GM21381 (cell line): Measurements from ENCODE around the gene RBCK1.

ENCODE experiments used
- ATAC-seq: cut with Tn5 transposase; IDR thresholded peaks from one replicate; pipeline ENCODE4 v1.9.1; 2021; ENCODE audit warnings: mild to moderate bottlenecking, moderate library complexity; ENCODE audit not compliant: unreplicated experiment

Gene RBCK1

GRCh38 chr20:416950-417800 lies 9.1 kb downstream of the RBCK1 start:
- ATAC-seq: no peak

DNA sequence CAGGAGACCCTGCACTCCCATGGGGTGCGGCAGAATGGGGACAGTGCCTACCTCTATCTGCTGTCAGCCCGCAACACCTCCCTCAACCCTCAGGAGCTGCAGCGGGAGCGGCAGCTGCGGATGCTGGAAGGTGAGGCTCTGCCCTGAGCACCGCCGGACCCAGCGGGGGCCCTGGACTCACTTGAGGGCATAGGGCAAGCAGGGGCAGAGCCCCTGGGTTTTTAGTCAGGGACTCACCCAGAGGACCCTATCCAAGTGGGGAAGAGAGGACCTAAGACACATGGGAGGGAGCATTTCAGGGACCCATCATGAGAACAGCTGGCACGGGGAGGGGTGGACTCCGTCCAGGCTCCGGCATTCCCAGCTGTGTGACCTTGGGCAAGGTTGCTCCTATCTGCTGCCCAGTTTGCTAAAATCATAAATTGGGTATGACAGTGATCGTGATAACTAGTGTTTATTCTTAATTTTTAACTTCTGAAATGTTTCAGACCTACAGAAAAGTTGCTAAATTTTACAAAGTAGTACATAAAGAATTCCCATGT lies 9.8 kb downstream of the RBCK1 start:
- no peak for ATAC-seq

DNA sequence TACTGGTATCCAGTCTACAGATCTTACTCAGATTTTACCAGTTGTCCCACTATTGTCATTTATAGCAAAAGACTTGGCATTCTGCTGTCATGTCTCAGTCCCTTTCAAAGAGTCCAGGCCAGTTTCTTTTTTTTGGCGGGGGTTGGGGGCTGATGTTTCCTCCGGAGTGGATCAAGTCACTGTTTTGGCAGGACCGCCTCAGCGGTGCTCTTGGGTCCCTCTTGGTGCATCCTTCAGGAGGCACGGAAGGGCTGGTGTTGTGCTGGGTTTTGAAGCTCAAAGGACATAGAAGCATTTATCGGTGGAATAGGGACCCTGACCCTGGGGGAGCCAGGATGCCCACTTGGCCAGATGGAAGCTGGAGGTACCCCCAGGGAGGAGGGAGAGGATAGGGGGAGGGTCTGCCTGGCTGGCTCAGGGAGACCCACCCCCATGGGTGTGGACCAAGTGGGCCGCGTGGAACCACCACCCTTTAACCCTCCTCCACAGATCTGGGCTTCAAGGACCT lies 10.8 kb downstream of the RBCK1 start:
- ATAC-seq: no peak

DNA sequence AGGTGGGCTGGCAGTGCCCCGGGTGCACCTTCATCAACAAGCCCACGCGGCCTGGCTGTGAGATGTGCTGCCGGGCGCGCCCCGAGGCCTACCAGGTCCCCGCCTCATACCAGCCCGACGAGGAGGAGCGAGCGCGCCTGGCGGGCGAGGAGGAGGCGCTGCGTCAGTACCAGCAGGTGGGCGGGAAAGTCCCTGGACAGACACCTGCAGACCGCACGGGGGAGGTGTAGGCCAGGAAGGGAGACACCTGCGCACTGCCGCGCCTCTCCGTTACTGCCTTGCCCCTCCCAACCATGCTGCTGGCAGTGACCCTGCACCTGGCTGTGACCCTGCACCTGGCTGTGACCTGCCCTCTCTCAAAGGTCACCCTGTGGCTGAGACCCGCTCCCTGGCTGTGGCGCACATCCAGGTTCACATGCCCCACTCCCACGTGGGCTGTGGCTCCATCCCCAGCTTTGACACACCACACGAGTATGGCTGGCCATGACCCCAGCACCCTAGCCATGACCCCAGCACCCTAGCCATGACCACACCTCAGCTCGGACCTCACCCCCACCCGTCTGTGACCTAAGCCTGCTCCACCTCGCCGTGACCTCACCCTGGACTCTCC lies 11.6 kb downstream of the RBCK1 start:
- ATAC-seq: no peak

- no peak for ATAC-seq
Measured at GRCh38 chr20:420166-420620, 12.1 kb downstream of the RBCK1 start.

DNA sequence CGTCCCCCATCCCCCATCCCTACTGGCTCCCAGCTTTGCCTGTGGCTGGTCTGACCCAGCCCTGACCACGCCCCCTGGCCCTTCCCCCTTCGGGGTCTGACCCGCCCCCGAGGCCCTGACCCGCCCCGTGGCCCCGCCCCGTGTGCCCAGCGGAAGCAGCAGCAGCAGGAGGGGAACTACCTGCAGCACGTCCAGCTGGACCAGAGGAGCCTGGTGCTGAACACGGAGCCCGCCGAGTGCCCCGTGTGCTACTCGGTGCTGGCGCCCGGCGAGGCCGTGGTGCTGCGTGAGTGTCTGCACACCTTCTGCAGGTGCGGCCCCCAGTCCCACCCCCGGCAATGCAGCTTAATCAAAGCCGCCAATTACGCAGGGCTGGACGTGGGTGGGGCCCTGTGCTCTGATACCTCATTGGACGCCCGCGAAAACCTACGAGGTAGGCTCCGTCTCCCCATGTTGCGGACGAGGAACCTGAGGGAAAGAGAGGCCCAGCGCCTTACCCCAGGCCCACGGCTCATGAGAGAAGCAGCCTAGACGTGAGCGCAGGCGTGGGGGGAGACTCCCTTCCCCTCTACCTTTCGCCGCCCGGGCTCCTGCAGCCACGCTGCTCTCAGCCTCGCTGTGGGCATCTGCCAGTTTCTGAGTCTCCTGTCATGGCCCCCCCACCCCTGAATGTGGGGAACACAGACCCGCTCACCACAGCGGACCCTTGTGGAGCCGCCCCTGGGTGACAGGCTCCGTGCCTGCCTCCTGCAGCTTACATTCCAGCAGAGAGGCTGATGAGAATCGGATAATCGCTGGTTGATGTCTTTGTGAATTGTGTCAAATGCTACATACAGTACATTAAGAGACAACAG lies 12.8 kb downstream of the RBCK1 start:
- no peak for ATAC-seq

DNA sequence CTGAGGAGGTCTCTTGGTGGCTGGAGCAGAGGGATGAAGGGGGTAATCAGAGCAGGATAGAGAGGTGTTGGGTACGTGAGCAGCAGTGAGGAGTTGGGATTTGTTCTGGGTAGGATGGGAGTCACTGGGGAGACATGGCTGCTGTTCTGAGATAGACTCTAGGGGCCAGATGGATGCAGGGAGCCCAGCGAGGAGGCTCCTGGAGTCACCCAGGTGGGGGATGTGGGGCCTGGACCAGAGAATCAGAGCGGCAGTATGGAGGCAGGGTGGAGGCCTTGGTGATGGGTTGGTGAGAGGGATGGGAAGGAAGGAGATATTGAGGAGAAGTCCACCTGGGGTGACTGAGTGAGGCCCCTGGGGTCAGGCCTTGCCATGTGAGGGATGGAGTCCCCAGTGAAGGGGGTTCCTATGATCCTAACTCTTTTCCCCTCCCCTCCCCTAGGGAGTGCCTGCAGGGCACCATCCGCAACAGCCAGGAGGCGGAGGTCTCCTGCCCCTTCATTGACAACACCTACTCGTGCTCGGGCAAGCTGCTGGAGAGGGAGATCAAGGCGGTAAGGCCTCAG lies 13.7 kb downstream of the RBCK1 start:
- no peak for ATAC-seq

- no peak for ATAC-seq
Measured at GRCh38 chr20:426566-426965, 18.5 kb downstream of the RBCK1 start.

DNA sequence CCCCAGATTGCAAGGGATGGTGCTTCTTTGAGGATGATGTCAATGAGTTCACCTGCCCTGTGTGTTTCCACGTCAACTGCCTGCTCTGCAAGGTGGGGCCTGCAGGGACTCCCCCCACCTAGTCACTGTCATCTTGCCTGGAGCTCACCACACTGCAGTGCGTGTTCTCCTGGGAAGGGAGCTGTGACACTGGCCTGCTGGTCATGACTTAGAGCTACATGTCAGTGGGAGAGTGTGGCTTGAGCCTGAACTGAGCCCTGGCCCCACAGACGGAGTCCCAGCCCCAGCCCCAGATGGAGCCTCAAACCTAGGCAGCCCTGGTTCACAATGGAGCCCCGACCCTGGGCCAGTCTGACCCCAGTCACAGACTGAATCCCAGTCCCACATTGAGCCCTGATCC lies 19.3 kb downstream of the RBCK1 start:
- ATAC-seq: no peak

- no peak for ATAC-seq
Measured at GRCh38 chr20:427849-428657, 20.0 kb downstream of the RBCK1 start.

DNA sequence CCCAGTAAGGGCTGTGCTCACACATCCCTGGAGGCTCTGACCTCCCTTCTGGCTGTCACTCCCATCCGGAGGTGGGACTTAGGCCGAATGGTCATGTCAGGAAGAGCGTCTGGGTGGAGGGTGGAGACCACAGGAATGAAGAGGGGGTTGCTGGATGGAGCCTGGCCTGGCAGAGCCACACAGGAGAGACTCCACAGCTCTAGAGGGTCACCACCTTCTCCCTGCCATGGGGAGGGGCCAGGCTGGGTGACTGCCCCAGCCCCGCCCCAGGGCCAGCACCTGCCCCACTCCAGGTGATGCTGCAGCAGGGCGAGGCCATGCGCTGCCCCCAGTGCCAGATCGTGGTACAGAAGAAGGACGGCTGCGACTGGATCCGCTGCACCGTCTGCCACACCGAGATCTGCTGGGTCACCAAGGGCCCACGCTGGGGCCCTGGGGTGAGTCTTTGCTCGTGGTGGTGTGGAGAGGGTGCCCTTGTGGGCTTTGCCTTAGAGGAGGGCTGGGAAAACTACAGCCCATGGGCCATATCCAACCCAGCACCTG lies 20.6 kb downstream of the RBCK1 start:
- ATAC-seq: no peak

DNA sequence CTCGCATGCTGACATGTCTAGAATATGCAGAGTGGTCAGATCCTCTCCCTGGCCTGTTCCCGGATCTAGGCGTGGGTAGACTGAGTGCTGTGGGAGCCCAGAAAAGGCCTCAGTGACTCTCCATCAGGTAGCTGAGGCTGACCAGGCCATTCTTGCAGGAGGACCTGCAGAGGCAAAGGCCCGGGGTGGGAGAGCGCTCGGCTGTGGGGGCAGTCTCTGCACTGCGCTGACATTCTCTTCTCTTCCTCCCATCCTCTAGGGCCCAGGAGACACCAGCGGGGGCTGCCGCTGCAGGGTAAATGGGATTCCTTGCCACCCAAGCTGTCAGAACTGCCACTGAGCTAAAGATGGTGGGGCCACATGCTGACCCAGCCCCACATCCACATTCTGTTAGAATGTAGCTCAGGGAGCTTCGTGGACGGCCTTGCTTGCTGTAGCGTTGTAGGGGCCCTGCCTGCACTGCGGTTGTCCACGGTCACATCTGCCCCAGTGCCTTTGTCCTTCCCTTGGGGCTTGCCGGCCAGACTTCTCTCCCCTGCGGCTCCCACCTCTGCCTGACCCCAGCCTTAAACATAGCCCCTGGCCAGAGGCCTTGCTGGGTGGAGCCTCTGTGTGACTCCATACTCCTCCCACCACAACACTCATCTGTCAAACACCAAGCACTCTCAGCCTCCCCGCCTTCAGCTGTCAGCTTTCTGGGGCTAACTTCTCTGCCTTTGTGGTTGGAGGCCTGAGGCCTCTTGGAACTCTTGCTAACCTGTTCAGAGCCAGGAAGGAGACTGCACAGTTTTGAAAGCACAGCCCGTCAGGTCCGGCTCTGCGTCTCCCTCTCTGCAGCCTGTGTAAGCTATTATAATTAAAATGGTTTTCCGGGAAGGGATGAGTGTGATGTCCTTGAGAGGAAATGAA lies 22.2 kb downstream of the RBCK1 start:
- ATAC-seq: no peak

GRCh38 chr20:431012-431904 lies 23.2 kb downstream of the RBCK1 start:
- no peak for ATAC-seq

DNA sequence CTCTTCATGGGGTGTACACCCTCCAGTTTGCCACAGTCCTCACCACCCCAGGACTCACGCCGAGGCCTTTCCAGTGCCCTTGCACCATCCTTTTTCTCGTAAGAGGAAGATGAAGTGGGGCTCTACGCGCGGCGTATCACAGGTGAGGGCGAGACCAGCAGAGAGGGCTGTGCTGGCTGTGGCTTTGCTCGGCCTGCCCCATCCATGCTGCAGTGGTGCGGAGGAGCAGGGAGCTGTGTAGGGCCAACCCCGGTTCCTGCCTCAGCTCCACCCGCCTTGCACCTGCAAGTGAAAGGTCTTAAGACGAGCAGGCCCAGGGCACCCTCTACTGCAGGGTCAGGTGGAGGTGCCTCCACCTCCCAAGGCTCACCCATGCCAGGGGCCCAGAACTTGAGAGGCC lies 24.1 kb downstream of the RBCK1 start:
- ATAC-seq: no peak

- ATAC-seq: no peak
Measured at GRCh38 chr20:432677-433299, 24.7 kb downstream of the RBCK1 start.

DNA sequence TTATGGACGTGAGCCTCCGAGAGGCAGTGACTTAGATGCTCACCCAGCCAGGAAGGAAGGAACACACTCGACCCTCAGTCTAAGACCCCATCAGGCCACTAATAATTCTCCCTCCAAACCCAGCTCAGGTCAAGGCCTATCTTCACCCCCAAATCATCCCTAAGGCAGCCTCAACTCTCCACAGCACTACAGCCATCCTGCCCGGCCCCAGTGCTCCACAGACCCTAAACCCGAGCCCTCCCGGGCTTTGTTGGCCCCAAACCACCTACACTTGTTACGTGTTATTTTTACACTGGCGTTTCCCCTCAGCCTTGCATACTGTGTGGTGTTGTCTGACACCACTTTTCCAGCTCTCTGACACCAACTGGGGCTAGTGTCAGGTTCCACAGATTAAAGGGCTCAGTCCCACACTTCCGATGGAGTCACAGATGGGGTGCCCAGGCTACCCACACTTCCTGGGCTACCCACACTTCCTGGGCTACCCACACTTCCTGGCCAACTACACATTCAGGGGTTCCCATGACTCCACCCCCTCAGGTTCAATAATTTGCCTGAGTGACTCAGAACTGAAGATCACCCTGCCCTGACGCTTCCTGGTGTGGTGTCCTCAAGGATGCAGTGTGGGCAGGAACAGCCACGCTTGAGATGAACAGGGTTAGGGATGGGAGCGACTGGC lies 25.3 kb downstream of the RBCK1 start:
- peak; percentile 78 for ATAC-seq

- no peak for ATAC-seq
Measured at GRCh38 chr20:434221-434620, 26.1 kb downstream of the RBCK1 start.
